ENCODE measurements around the gene CLUH.

DNA sequence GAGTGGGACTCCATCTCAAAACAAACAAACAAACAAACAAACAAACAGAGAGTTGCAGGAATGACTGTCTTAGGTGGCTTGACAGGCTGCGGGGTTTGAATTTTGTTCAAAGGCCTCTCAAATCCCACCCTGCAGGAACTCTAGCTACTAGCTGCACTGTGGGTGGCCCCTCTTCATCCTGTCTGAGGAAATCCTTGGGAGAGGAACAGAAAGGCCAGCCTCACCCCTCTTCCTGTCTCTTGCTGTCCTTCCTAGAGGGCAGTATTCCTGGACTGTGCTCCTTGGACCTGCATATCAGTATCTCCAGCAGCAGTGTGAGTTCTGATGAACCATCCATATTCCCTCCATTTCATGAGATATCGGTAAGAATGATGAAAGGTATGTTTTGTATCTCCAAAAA is 39.9 kb upstream of the CLUH start:
- TF ChIP-seq, protein P1, sequence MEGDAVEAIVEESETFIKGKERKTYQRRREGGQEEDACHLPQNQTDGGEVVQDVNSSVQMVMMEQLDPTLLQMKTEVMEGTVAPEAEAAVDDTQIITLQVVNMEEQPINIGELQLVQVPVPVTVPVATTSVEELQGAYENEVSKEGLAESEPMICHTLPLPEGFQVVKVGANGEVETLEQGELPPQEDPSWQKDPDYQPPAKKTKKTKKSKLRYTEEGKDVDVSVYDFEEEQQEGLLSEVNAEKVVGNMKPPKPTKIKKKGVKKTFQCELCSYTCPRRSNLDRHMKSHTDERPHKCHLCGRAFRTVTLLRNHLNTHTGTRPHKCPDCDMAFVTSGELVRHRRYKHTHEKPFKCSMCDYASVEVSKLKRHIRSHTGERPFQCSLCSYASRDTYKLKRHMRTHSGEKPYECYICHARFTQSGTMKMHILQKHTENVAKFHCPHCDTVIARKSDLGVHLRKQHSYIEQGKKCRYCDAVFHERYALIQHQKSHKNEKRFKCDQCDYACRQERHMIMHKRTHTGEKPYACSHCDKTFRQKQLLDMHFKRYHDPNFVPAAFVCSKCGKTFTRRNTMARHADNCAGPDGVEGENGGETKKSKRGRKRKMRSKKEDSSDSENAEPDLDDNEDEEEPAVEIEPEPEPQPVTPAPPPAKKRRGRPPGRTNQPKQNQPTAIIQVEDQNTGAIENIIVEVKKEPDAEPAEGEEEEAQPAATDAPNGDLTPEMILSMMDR (optimal IDR thresholded peaks at IDR 0.05 in 1 of 3, IDR thresholded peaks at IDR 0.05 in 1 of 3, conservative IDR thresholded peaks at IDR 0.05 in 1 of 3; ENCODE audit: extremely low read depth in 1 of 3, insufficient read depth in 2 of 3, low read length in 3 of 3) = no peak
- TF ChIP-seq EZH2 (IDR thresholded peaks at IDR 0.05; ENCODE audit: low read length) = no peak

All from keratinocyte (primary cell).